Activated CD4-positive, alpha-beta T cell treated with anti-CD3 and anti-CD28 coated beads, Interleukin-2, amount 10 ng/mL, durations not matched to agents 24 days and 14 days (primary cell): ENCODE data around the gene GRM4. TPM values are rescaled to one million over a fixed set of nuclear protein-coding genes. Genes with fewer than 3 reads are reported as not detected.

ENCODE experiments used
- DNase-seq: peaks from one replicate; pipeline ENCODE4 v3.0.0; 2022
- H3K27ac Mint-ChIP-seq: one replicate; pipeline ENCODE4 v1.8.0; 2022; ENCODE audit warnings: mild to moderate bottlenecking, mixed read lengths
- H3K27me3 Mint-ChIP-seq: one replicate; pipeline ENCODE4 v1.8.0; 2022; ENCODE audit warnings: mixed read lengths
- H3K36me3 Mint-ChIP-seq: one replicate; pipeline ENCODE4 v1.8.0; 2022; ENCODE audit warnings: low read depth, mild to moderate bottlenecking, mixed read lengths
- H3K4me1 Mint-ChIP-seq: one replicate; pipeline ENCODE4 v1.8.0; 2021; ENCODE audit warnings: mixed read lengths
- H3K4me3 Mint-ChIP-seq: one replicate; pipeline ENCODE4 v1.8.0; 2022; ENCODE audit warnings: mild to moderate bottlenecking, moderate library complexity, mixed read lengths
- H3K9me3 Mint-ChIP-seq: one replicate; pipeline ENCODE4 v1.8.0; 2021; ENCODE audit warnings: mixed read lengths
- intact Hi-C: fragments of 100-400 bp; cut with micrococcal nuclease; formaldehyde crosslinking; loops from one replicate; pipeline ENCODE4 v1.15.1; 2023
- total RNA-seq: library from RNA; stranded (reverse); gene quantifications from 2 replicates; pipeline ENCODE4 v1.2.3, GENCODE V29; 2022

The GRM4 gene
- total RNA-seq, 1 donor from 2014 or later = not detected

DNA sequence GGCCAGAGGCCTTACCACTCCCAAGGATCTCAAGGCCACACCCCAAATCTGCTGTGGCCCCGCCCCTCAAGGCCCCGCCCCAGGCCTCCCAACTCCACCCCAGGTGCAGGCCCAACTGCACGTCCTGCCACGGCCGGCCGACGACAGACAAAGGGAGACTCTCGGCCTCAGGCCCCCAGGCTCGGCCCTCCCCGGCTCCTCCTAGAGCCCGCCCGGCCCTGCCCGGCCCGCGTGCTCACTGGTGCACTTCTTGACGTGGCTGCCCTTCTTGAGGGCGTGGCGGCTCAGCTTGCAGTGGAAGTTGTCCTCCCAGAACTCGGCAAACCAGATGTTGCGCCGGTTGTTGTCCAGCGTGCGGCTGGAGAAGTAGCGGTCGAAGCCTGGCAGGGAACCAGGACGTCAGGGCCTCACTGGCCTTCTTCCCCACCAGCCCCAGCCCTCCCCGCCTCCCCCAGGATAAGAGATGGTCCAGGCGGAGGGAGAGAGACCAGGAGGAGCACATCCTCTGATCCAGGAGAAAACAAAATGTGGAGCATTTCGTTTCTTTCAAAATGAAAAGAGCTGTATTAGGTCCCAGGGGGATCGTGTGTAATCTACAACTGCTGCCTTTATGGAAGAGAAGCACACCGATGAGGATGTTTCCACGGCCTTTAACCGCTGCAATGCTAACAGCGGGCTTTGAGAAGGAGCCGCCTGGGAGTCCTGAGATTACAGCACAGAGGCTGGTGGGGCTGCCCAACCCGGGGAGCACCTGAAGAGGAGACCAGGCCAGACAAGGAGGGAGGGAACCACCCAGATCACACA lies 89.4 kb downstream of the GRM4 start:
- Mint-ChIP-seq H3K4me3 (no peak overlapping the region), H3K9me3 (no peaks in the 10 kb centered on the region)
- intact Hi-C loops = no loop called here

DNA sequence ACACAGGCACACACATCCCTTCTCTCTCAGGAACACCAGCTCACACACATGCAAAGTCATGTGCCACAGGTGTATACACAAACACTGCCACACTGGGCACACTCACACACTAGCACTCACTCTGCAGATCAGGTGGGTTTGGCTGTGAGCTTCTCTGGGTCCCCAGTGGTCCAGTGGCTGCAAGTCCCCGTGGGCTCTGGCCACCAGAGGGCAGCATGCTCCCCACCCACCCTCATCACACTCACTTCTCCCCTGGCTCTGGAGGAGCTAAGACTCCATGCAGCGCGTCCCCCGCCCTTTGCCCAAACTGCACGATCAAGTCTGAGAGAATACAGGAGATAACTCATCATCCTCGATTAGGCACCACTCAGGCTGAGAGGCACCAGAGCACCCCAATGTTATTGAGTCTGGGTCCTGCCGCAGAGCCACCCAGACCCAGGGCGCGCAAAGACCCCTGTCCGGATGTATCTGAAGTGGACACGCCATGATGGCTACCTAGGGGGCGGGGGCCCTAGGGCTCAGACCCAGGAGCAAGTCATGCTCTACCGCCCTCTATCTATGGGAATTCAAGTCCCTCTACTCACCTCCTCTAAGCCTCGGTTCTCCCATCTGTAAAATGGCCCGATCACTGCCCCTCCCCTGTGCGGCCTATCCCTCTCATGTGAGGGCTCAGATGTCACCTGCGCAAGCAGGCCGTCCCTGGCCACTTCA lies 90.5 kb downstream of the GRM4 start:
- Mint-ChIP-seq H3K4me1 (peaks cover 4% of the 10 kb centered on the region), H3K27me3 (no peaks in the 10 kb centered on the region), H3K27ac (no peak overlapping the region), H3K9me3 (no peaks in the 10 kb centered on the region), H3K4me3 (no peak overlapping the region), H3K36me3 (no peaks in the 10 kb centered on the region)
- intact Hi-C loops = loop anchor here (1.0 kb wide), 1 partner anchor 99 kb away; no protein-coding TSS in a partner anchor
- peak; percentile 86 for DNase-seq

More for the DNA sequence above, 89.4 kb downstream of the GRM4 start:
- DNase-seq = no peak
- Mint-ChIP-seq H3K4me1 (peaks cover 4% of the 10 kb centered on the region), H3K36me3 (no peaks in the 10 kb centered on the region), H3K27me3 (no peaks in the 10 kb centered on the region), H3K27ac (no peak overlapping the region)

DNA sequence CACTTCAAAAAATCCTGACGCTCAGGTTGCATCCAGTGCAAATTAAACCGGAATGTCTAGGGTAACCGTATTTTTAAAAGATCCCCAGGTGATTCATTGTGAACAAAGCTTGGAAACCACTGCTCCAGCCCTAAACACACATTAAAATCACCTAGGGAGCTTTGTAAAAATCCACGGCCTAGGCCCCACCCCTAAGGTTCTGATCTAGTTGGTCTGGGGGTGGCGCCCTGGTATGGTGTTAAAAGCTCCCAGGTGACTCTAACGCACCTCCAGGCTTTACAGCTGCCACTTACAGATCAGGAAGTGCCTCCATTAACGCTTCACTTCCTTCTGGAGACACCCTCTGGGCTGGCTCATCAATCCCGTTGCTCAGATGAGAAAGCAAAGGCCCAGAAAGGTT lies 92.2 kb downstream of the GRM4 start:
- Mint-ChIP-seq H3K36me3 (no peaks in the 10 kb centered on the region), H3K27ac (no peak overlapping the region), H3K4me1 (peaks cover 4% of the 10 kb centered on the region), H3K9me3 (no peaks in the 10 kb centered on the region), H3K4me3 (no peak overlapping the region), H3K27me3 (peaks cover under 1% of the 10 kb centered on the region)
- DNase-seq = no peak
- intact Hi-C loops = no loop called here

DNA sequence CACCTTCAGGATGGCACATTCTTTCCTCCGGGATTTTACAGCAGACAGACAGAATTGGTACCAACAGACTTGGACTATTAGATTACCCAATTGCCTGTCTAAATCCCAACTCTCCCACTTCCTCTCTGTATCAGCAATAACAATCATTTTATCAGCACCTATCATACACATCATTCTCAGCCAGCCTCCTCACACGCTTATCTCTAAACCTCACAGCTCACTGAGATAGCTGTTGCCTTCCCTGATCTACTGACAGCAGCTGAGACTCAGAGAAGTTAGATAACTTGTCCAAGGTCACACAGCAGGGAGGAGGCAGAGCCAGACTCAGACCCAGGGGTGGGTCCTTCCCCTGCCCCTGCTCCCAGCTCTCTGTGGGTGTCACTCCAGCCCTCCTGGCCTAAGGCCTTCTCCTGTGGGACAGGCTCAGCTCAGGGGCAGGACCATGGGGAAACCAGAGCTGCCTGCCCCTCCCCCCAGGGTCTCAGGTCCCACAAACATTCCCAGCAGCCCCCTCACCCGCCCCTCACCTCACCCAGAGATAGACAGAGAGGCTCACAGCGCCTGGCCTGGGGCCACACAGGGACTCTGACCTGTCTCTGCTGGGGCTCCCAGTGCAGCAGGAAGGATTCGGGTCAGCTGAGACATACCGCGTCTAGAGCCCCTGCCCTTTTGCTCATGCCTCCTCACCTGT lies 92.8 kb downstream of the GRM4 start:
- Mint-ChIP-seq H3K27ac (no peak overlapping the region), H3K9me3 (no peaks in the 10 kb centered on the region), H3K27me3 (peaks cover 2% of the 10 kb centered on the region), H3K4me3 (no peak overlapping the region), H3K36me3 (no peaks in the 10 kb centered on the region), H3K4me1 (peaks cover 4% of the 10 kb centered on the region)
- DNase-seq = no peak
- intact Hi-C loops = no loop called here

DNA sequence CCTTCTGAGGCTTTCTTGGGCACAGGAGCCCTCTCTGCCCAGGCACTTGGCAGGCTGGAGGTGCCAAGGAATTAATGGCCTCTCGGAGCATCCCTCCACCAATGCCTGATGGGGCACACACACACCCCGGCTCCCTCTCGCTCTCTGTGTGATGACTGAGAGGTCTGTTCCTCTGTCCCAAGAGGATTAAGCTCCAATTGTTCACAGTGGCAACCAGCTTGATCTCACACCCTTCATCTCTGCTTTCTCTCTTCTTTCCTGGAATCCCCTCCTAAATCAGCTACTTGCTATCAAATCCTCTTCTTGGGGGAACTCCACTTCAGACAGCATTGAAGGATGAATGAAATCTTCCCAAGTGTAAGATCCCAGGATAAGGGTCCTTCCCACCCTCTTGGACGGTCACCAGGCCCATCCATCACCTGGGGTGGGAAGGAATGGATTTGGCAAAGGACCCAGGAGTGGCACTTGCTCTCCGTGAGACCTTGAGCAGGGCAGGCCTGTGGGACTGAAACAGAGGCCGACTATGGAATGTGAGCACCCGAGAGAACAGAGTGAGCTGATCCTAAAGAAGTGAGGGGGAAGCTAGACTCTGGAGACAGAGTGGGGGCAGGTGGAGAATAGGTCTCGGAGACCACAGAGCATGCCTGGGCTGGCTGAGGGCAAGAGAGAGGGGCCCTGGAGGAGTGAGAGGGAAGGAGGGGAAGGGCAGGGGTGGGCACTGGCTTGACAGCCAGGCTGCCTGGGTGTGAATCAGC lies 93.6 kb downstream of the GRM4 start:
- no peaks in the 10 kb centered on the region for H3K36me3 Mint-ChIP-seq
- no peaks in the 10 kb centered on the region for H3K9me3 Mint-ChIP-seq
- no peak overlapping the region for H3K4me3 Mint-ChIP-seq
- DNase-seq = no peak
- peaks cover 2% of the 10 kb centered on the region for H3K27me3 Mint-ChIP-seq
- H3K4me1 Mint-ChIP-seq = no peaks in the 10 kb centered on the region
- intact Hi-C loops = no loop called here
- no peak overlapping the region for H3K27ac Mint-ChIP-seq

DNA sequence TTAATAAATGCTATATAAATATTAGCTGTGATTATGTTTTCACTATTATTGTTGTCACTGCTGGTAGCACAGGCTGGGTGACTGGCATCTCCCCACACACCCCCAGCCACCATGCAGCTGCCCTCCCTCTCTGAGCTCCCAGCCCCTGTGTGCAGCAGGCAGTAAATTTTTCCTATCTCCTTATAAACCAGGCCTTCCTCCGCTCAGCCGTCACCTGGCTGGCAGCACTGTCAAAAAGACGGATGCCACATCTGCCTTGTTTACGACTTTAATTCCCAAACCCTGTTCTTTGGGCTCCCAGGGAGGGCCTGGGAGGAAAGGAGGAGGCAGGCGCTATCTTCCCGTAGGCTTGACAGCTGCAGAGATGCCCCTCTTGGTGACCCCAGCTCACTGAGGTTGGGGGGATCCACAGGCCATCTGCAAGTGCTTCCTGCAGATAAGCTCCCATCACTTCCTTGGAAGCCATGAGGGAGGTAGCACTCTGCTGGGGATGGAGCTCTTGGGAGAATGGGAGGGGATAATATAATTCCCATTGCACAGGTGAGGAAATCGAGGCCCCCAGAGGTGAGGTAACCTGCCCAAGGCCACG lies 94.5 kb downstream of the GRM4 start:
- H3K4me3 Mint-ChIP-seq = no peak overlapping the region
- no peak overlapping the region for H3K27ac Mint-ChIP-seq
- H3K4me1 Mint-ChIP-seq = no peaks in the 10 kb centered on the region
- peaks cover 2% of the 10 kb centered on the region for H3K27me3 Mint-ChIP-seq
- H3K36me3 Mint-ChIP-seq = no peaks in the 10 kb centered on the region
- intact Hi-C loops = no loop called here
- DNase-seq = no peak
- no peaks in the 10 kb centered on the region for H3K9me3 Mint-ChIP-seq

DNA sequence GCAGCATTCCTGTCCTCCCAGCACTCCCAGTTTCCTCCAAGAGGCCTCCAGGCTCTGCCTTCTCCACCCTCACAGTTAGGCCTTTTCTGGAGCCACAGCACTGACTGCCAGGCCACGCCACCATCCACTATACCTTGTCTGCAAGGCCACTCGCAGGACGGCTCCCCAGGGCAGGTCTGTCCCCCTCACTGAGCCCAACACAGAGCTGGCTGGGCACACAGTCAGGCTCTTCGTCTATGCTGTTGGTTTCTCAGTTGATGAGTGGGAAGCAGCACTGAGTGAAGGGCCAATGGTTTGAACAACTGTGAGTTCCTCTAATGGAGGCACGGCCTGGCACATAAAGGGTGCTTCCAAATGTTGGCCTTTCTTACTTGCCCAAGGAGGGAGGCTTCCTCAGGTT lies 95.2 kb downstream of the GRM4 start:
- Mint-ChIP-seq H3K4me1 (no peaks in the 10 kb centered on the region), H3K27ac (no peak overlapping the region), H3K4me3 (no peak overlapping the region), H3K36me3 (no peaks in the 10 kb centered on the region), H3K9me3 (no peaks in the 10 kb centered on the region), H3K27me3 (peaks cover 2% of the 10 kb centered on the region)
- intact Hi-C loops = no loop called here
- DNase-seq = no peak

DNA sequence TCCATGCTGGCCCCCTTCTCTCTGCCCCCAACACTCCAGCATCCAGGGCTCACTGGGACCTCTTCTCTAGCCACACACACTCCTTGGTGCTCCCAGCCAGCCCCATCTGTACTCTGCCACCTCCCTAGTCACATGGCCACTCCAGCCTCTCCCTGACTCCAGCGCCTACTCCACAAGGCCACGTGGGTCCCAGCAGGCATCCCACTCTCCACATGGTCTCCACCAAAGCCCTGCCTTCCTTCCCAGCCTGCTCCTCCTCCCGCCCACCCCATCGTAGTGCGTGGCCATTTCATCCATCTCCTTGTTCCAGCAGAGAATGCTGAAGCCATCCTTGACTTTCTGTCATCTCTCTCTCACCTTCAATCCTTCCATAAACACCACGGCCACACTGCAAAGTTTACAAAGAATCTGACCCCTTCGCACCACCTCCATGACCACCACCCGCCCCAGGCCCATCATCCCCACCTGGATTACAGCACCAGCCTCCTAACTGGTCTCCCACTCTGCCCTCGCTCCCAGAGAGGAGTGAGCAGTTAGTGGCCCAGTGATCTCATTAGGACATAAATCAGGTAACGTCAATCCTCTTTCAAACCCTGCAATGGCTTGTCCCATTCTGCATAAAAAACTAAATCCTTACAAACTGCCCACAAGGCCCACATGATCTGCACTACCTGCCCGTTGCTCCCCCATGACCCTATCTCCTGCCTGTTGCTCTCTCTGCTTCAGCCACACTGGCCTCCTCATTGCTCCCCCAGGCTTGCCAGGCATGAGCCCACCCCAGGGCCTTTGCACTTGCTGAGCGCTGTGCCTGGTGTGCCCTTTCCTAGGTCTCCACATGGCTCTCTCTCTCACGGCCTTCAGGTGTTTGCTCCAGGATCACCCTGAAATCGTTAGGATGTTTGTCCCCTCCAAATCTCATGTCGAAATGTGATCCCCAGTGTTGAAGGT lies 96.2 kb downstream of the GRM4 start:
- no peak for DNase-seq
- intact Hi-C loops = no loop called here
- H3K4me3 Mint-ChIP-seq = no peak overlapping the region
- H3K9me3 Mint-ChIP-seq = no peaks in the 10 kb centered on the region
- H3K27me3 Mint-ChIP-seq = peaks cover 2% of the 10 kb centered on the region
- H3K27ac Mint-ChIP-seq = no peak overlapping the region
- H3K4me1 Mint-ChIP-seq = peaks cover 5% of the 10 kb centered on the region
- H3K36me3 Mint-ChIP-seq = no peaks in the 10 kb centered on the region

DNA sequence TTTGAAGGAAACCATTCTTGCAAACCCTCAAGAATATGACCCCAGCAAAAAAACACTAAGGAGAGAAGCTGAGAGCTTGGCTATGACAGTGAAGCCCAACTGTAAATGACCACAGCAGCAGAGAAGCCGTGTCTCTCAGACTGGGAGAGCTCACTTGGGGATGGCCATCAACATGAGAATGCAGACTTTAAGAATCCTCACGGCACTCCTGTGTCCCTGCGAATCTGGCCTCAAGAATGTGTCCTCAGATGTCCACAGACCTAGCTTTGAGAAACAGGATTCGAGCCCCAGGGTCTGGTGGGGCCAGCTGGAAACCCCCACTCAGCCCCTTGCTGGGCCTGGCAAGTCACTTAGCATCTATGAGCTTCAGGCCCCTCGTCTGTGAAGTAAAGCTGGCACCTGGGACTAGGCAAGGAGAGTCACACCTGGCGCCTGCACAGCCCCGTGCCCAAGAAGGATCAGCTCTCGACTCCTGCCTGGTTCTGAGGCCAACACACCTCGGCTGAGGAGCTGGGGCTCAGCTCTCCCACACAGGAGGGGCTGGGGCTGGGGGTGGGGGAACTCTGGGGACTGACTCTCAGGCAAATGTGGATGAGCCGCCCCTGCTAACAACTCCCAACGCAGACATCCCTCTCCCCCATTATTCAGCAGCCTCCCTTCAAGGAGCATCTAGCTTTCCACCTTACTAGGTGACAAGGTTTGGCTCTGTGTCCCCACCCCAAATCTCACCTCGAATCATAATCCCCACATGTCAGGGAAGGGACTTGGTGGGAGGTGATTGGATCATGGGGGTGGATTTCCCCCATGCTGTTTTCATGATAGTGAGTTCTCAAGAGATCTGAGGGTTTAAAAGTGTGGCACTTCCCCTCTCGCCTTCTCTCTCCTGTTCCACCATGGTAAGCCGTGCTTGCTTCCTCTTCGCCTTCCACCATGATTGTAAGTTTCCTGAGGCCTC lies 97.7 kb downstream of the GRM4 start:
- Mint-ChIP-seq H3K27me3 (peaks cover 2% of the 10 kb centered on the region), H3K27ac (no peak overlapping the region), H3K9me3 (no peaks in the 10 kb centered on the region), H3K36me3 (no peaks in the 10 kb centered on the region), H3K4me3 (no peak overlapping the region), H3K4me1 (peaks cover 9% of the 10 kb centered on the region)
- no peak for DNase-seq
- intact Hi-C loops = no loop called here

DNA sequence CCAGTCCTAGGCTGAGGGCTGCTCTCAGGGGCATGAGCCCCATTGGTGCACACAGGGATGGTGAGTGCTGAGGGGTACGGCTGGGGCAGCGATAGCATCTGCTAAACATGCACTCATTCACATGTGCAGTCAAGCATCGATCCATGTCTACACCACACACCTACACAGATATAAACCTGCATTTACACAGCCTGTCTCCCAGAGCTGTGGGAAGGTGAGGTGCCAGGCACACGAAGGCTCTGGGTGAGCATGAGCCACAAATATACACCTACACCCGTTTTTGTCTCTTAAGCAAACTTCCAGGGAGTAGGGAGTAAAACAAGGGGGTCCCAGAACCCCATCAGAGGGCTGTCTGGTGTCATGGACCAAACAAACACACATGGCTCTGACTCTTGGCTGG lies 99.3 kb downstream of the GRM4 start:
- DNase-seq = no peak
- H3K36me3 Mint-ChIP-seq = no peaks in the 10 kb centered on the region
- intact Hi-C loops = no loop called here
- H3K4me1 Mint-ChIP-seq = peaks cover 9% of the 10 kb centered on the region
- no peak overlapping the region for H3K4me3 Mint-ChIP-seq
- peaks cover 2% of the 10 kb centered on the region for H3K27me3 Mint-ChIP-seq
- H3K27ac Mint-ChIP-seq = no peak overlapping the region
- H3K9me3 Mint-ChIP-seq = no peaks in the 10 kb centered on the region

DNA sequence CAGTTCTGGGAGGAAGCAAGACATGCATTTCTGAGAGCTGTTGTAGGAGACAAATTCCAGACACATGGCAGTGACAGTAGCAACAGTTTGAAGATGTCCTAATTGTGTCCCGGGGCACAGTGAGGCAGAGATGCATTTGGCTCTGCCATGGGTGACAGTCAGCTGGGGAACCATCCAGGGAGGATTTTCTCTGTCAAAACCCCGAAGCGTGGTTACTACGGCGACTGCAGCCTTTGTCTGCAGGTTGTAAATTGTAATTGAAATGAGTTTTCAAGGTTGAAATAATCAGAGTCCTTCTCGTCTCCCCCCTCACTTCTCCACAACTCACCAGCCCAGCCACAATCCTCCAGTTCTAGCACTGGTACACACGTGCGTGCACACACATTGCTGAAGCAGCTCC lies 100.1 kb downstream of the GRM4 start:
- Mint-ChIP-seq H3K36me3 (no peaks in the 10 kb centered on the region), H3K27me3 (peaks cover 2% of the 10 kb centered on the region), H3K9me3 (no peaks in the 10 kb centered on the region), H3K4me3 (no peak overlapping the region), H3K4me1 (peaks cover 9% of the 10 kb centered on the region), H3K27ac (no peak overlapping the region)
- DNase-seq = no peak
- intact Hi-C loops = no loop called here
